Spleen (tissue), 7 donors: Measurements from ENCODE around the gene GRK5.

ENCODE experiments used
- CTCF ChIP-seq, 11 experiments: fragments of 200-600 bp in 7 of 11; fragments of 450-650 bp in 4 of 11; sonication (generic) in 4 of 11; IDR thresholded peaks in 8 of 11; conservative IDR thresholded peaks in 3 of 11; 1 replicate in 7 of 11; 2 replicates in 4 of 11; pipeline versions ENCODE4 v1.4.0 to v1.8.0; 2016 to 2021; ENCODE audit warnings: antibody characterized with exemption in 11 of 11, inconsistent platforms in 4 of 11, mild to moderate bottlenecking in 1 of 11
- POLR2AphosphoS5 ChIP-seq, 3 donors: sonication (generic); formaldehyde crosslinking; IDR thresholded peaks; one replicate each; pipeline ENCODE4 v1.5.1; 2017; ENCODE audit warnings: antibody characterized with exemption in 3 of 3
- donor health status: DM: no; HTN: no; CAD: no; lungs with moderate emphysema.
- donor health status: DM: no; HTN: no; CAD: no.
- donor health status: DM: no; HTN: no; CAD: no.

GRCh38 chr10:119303886-119304285 lies 96.5 kb downstream of the GRK5 start:
- no peak for TF ChIP-seq POLR2AphosphoS5 (IDR thresholded peaks at IDR 0.05)
- no peak for TF ChIP-seq CTCF (IDR thresholded peaks at IDR 0.05 in 8 of 11, conservative IDR thresholded peaks at IDR 0.05 in 3 of 11)
